ENCODE measurements around the gene ADGRL2.

GRCh38 chr1:81840805-81841204 is 40.1 kb downstream of the ADGRL2 start:
- no peak for TF ChIP-seq CTCF (IDR thresholded peaks at IDR 0.05; ENCODE audit: extremely low read depth in 1 of 2, insufficient read depth in 1 of 2, low read depth in 1 of 2, low read length in 2 of 2)
- TF ChIP-seq POLR2AphosphoS5 (IDR thresholded peaks at IDR 0.05; ENCODE audit: insufficient read depth, low read depth, low read length): no peak
